ENCODE measurements around the gene RPS24.

GRCh38 chr10:78071857-78072179 is 38.2 kb downstream of the RPS24 start:
- TF ChIP-seq CTCF (IDR thresholded peaks at IDR 0.05; ENCODE audit: insufficient read depth, low read depth, low read length) (no peak), EZH2 (IDR thresholded peaks at IDR 0.05; ENCODE audit: insufficient read depth, low read length) (no peak)
